Activated naive CD8-positive, alpha-beta T cell (primary cell): ENCODE data around the gene RNU6-1.

Source experiments
- H3K27ac Mint-ChIP-seq: one replicate; pipeline ENCODE4 v1.8.0; 2021; ENCODE audit warnings: mixed read lengths
- H3K27me3 Mint-ChIP-seq: one replicate; pipeline ENCODE4 v1.8.0; 2021; ENCODE audit warnings: mixed read lengths
- H3K36me3 Mint-ChIP-seq: one replicate; pipeline ENCODE4 v1.8.0; 2021; ENCODE audit warnings: mixed read lengths
- H3K4me1 Mint-ChIP-seq: one replicate; pipeline ENCODE4 v1.8.0; 2021; ENCODE audit warnings: low read depth, mixed read lengths
- H3K4me3 Mint-ChIP-seq: one replicate; pipeline ENCODE4 v1.8.0; 2021; ENCODE audit warnings: mild to moderate bottlenecking, mixed read lengths
- H3K9me3 Mint-ChIP-seq: one replicate; pipeline ENCODE4 v1.8.0; 2021; ENCODE audit warnings: low read depth, mixed read lengths

RNU6-1 gene

GRCh38 chr15:67832031-67832551 is 7.8 kb downstream of the RNU6-1 start:
- no peaks in the 10 kb centered on the region for H3K36me3 Mint-ChIP-seq
- H3K27me3 Mint-ChIP-seq = peaks cover 31% of the 10 kb centered on the region
- no peaks in the 10 kb centered on the region for H3K9me3 Mint-ChIP-seq
- peaks cover 39% of the 10 kb centered on the region for H3K4me1 Mint-ChIP-seq
- no peak overlapping the region for H3K27ac Mint-ChIP-seq
- H3K4me3 Mint-ChIP-seq = no peak overlapping the region

GRCh38 chr15:67831363-67831762 is 8.5 kb downstream of the RNU6-1 start:
- Mint-ChIP-seq H3K4me1 (peaks cover 38% of the 10 kb centered on the region), H3K27me3 (peaks cover 32% of the 10 kb centered on the region), H3K36me3 (no peaks in the 10 kb centered on the region), H3K27ac (no peak overlapping the region), H3K9me3 (no peaks in the 10 kb centered on the region), H3K4me3 (no peak overlapping the region)

- H3K4me1 Mint-ChIP-seq = peaks cover 41% of the 10 kb centered on the region
- H3K27ac Mint-ChIP-seq = no peak overlapping the region
- H3K4me3 Mint-ChIP-seq = peak overlapping the region; percentile 48
- H3K36me3 Mint-ChIP-seq = no peaks in the 10 kb centered on the region
- no peaks in the 10 kb centered on the region for H3K9me3 Mint-ChIP-seq
- H3K27me3 Mint-ChIP-seq = peaks cover 41% of the 10 kb centered on the region
Measured at GRCh38 chr15:67829647-67830504, 10.0 kb downstream of the RNU6-1 start.

GRCh38 chr15:67828969-67829646 is 10.7 kb downstream of the RNU6-1 start:
- H3K4me3 Mint-ChIP-seq = peak overlapping the region; percentile 48
- H3K4me1 Mint-ChIP-seq = peaks cover 43% of the 10 kb centered on the region
- H3K27ac Mint-ChIP-seq = no peak overlapping the region
- peaks cover 41% of the 10 kb centered on the region for H3K27me3 Mint-ChIP-seq
- no peaks in the 10 kb centered on the region for H3K9me3 Mint-ChIP-seq
- no peaks in the 10 kb centered on the region for H3K36me3 Mint-ChIP-seq

GRCh38 chr15:67828278-67828968 is 11.4 kb downstream of the RNU6-1 start:
- H3K27ac Mint-ChIP-seq = no peak overlapping the region
- H3K4me1 Mint-ChIP-seq = peaks cover 43% of the 10 kb centered on the region
- H3K4me3 Mint-ChIP-seq = peak overlapping the region; percentile 57
- H3K36me3 Mint-ChIP-seq = no peaks in the 10 kb centered on the region
- H3K9me3 Mint-ChIP-seq = no peaks in the 10 kb centered on the region
- H3K27me3 Mint-ChIP-seq = peaks cover 44% of the 10 kb centered on the region

- H3K27me3 Mint-ChIP-seq = peaks cover 39% of the 10 kb centered on the region
- H3K36me3 Mint-ChIP-seq = no peaks in the 10 kb centered on the region
- no peak overlapping the region for H3K27ac Mint-ChIP-seq
- no peaks in the 10 kb centered on the region for H3K9me3 Mint-ChIP-seq
- H3K4me1 Mint-ChIP-seq = peaks cover 36% of the 10 kb centered on the region
- H3K4me3 Mint-ChIP-seq = no peak overlapping the region
Measured at GRCh38 chr15:67827562-67828277, 12.1 kb downstream of the RNU6-1 start.

GRCh38 chr15:67826717-67827561 is 12.9 kb downstream of the RNU6-1 start:
- no peaks in the 10 kb centered on the region for H3K36me3 Mint-ChIP-seq
- H3K4me3 Mint-ChIP-seq = no peak overlapping the region
- H3K27ac Mint-ChIP-seq = no peak overlapping the region
- no peaks in the 10 kb centered on the region for H3K9me3 Mint-ChIP-seq
- H3K4me1 Mint-ChIP-seq = peaks cover 42% of the 10 kb centered on the region
- H3K27me3 Mint-ChIP-seq = peaks cover 44% of the 10 kb centered on the region

- H3K27me3 Mint-ChIP-seq = peaks cover 44% of the 10 kb centered on the region
- H3K9me3 Mint-ChIP-seq = no peaks in the 10 kb centered on the region
- H3K36me3 Mint-ChIP-seq = no peaks in the 10 kb centered on the region
- H3K4me1 Mint-ChIP-seq = peaks cover 49% of the 10 kb centered on the region
- H3K4me3 Mint-ChIP-seq = peak overlapping the region; percentile 73
- H3K27ac Mint-ChIP-seq = peak overlapping the region; percentile 51
Measured at GRCh38 chr15:67825881-67826716, 13.7 kb downstream of the RNU6-1 start.

GRCh38 chr15:67824976-67825880 is 14.6 kb downstream of the RNU6-1 start, which contains the start of gene SKOR1:
SKOR1 (plus strand) TSS chr15:67825509; CDS start chr15:67825603, 94 bp downstream.
- H3K36me3 Mint-ChIP-seq = no peaks in the 10 kb centered on the region
- H3K27me3 Mint-ChIP-seq = peaks cover 39% of the 10 kb centered on the region
- peak within 1 kb of the TSS; percentile 87 for H3K4me3 Mint-ChIP-seq
- no peaks in the 10 kb centered on the region for H3K9me3 Mint-ChIP-seq
- H3K4me1 Mint-ChIP-seq = peaks cover 50% of the 10 kb centered on the region
- peak within 1 kb of the TSS; percentile 51 for H3K27ac Mint-ChIP-seq

- Mint-ChIP-seq H3K9me3 (no peaks in the 10 kb centered on the region), H3K27ac (no peak overlapping the region), H3K4me3 (peak overlapping the region; percentile 87), H3K36me3 (no peaks in the 10 kb centered on the region), H3K27me3 (peaks cover 40% of the 10 kb centered on the region), H3K4me1 (peaks cover 46% of the 10 kb centered on the region)
Measured at GRCh38 chr15:67824197-67824968, 15.5 kb downstream of the RNU6-1 start.

- Mint-ChIP-seq H3K9me3 (no peaks in the 10 kb centered on the region), H3K27ac (no peak overlapping the region), H3K4me1 (peaks cover 41% of the 10 kb centered on the region), H3K4me3 (peak overlapping the region; percentile 87), H3K27me3 (peaks cover 38% of the 10 kb centered on the region), H3K36me3 (no peaks in the 10 kb centered on the region)
Measured at GRCh38 chr15:67823314-67824196, 16.3 kb downstream of the RNU6-1 start.
